Keratinocyte (primary cell): ENCODE results near the gene FUT8. TPM values are rescaled to one million over a fixed set of nuclear protein-coding genes. Genes with fewer than 3 reads are reported as not detected.

Experiments used
- DNase-seq: peaks from one replicate; pipeline ENCODE4 v3.0.0-alpha.2; 2011; ENCODE audit warnings: low read depth, missing footprints, low spot score
- FAIRE-seq: peaks from 2 replicates; lab custom pipeline; 2011; peaks lifted over from hg19 to GRCh38; lab: Jason Lieb, UNC
- H2AFZ ChIP-seq: 2 replicates; pipeline ENCODE4 v1.6.0; 2012; ENCODE audit warnings: low read length, control low read depth, inconsistent platforms; ENCODE audit not compliant: control insufficient read depth
- H3K27ac ChIP-seq: 2 replicates; pipeline ENCODE4 v1.5.1; 2011; ENCODE audit warnings: low read length; ENCODE audit not compliant: control insufficient read depth, insufficient read depth
- H3K27me3 ChIP-seq: 3 replicates; pipeline ENCODE4 v1.6.0; 2011; ENCODE audit warnings: low read length; ENCODE audit not compliant: control insufficient read depth, insufficient read depth; ENCODE audit errors: extremely low read depth
- H3K36me3 ChIP-seq, 2 experiments: 2 replicates in 1 of 2; 3 replicates in 1 of 2; pipeline ENCODE4 v1.5.1; 2011; ENCODE audit warnings: low read length in 2 of 2, mild to moderate bottlenecking in 1 of 2; ENCODE audit not compliant: control insufficient read depth in 2 of 2, insufficient read depth in 2 of 2; ENCODE audit errors: extremely low read depth in 1 of 2
- H3K4me1 ChIP-seq: 3 replicates; pipeline ENCODE4 v1.5.1; 2011; ENCODE audit warnings: low read length; ENCODE audit not compliant: control insufficient read depth, insufficient read depth; ENCODE audit errors: extremely low read depth
- H3K4me2 ChIP-seq: 3 replicates; pipeline ENCODE4 v1.6.0; 2011; ENCODE audit warnings: low read depth, low read length; ENCODE audit not compliant: control insufficient read depth, insufficient read depth; ENCODE audit errors: extremely low read depth
- H3K4me3 ChIP-seq, 3 experiments: fragments of 200-600 bp in 1 of 3; sonication (generic) in 1 of 3; 2 replicates in 2 of 3; 3 replicates in 1 of 3; pipeline ENCODE4 v1.5.1; 2011 to 2016; ENCODE audit warnings: low read length in 3 of 3, mild to moderate bottlenecking in 3 of 3, control low read depth in 2 of 3, inconsistent platforms in 1 of 3, low read depth in 1 of 3, mixed read lengths in 1 of 3, mixed run types in 1 of 3, moderate library complexity in 1 of 3; ENCODE audit not compliant: control insufficient read depth in 2 of 3, insufficient read depth in 2 of 3; ENCODE audit errors: extremely low read depth in 1 of 3
- H3K79me2 ChIP-seq: 2 replicates; pipeline ENCODE4 v1.6.0; 2012; ENCODE audit warnings: low read length; ENCODE audit not compliant: control insufficient read depth, insufficient read depth
- H3K9ac ChIP-seq: 3 replicates; pipeline ENCODE4 v1.6.0; 2011; ENCODE audit warnings: low read length; ENCODE audit not compliant: control insufficient read depth, insufficient read depth; ENCODE audit errors: extremely low read depth
- H3K9me1 ChIP-seq: 3 replicates; pipeline ENCODE4 v1.6.0; 2011; ENCODE audit warnings: low read length; ENCODE audit not compliant: control insufficient read depth, insufficient read depth; ENCODE audit errors: extremely low read depth
- H3K9me3 ChIP-seq: 2 replicates; pipeline ENCODE4 v1.5.1; 2012; ENCODE audit warnings: low read depth, low read length; ENCODE audit not compliant: control insufficient read depth
- H4K20me1 ChIP-seq: 3 replicates; pipeline ENCODE4 v1.6.0; 2011; ENCODE audit warnings: low read length; ENCODE audit not compliant: control insufficient read depth, insufficient read depth; ENCODE audit errors: extremely low read depth
- EZH2 ChIP-seq: IDR thresholded peaks from one replicate; pipeline ENCODE4 v1.6.1; 2012; ENCODE audit warnings: inconsistent platforms, mild to moderate bottlenecking, low read length, moderate library complexity
- dilution Hi-C: fragments of 300-500 bp; cut with MboI; formaldehyde crosslinking; loops from one replicate; pipeline ENCODE4 v1.7.0; 2020; ENCODE audit warnings: low sequenced_read_pairs; ENCODE audit not compliant: extremely low pct_ligation_motif_present
- polyA plus RNA-seq, 5 experiments: library from polyadenylated mRNA; depleted of rRNA in 3 of 5; stranded (reverse) in 3 of 5; stranded (forward) in 1 of 5; unstranded in 1 of 5; fragments of >200 nt; gene quantifications; 1 replicate in 1 of 5; 2 replicates in 3 of 5; 3 replicates in 1 of 5; pipeline versions ENCODE4 v1.2.1 to v1.2.3, GENCODE V29; 2011 to 2012; ENCODE audit warnings: missing spikeins in 2 of 5, low read depth in 1 of 5, low replicate concordance in 1 of 5
- TF ChIP-seq, protein P1 (sequence below), 3 experiments: IDR thresholded peaks in 1 of 3; conservative IDR thresholded peaks in 1 of 3; optimal IDR thresholded peaks in 1 of 3; 2 replicates in 2 of 3; 3 replicates in 1 of 3; pipeline versions ENCODE3 to v1.5.1; 2011; ENCODE audit warnings: low read length in 3 of 3, mild to moderate bottlenecking in 3 of 3, moderate library complexity in 2 of 3, control low read depth in 1 of 3, inconsistent platforms in 1 of 3; ENCODE audit not compliant: insufficient read depth in 2 of 3; ENCODE audit errors: extremely low read depth in 1 of 3

The FUT8 gene
- polyA plus RNA-seq, 1 donor (not counting 4 experiments of a cell fraction or from before 2014, with no cell fraction given) = 12.5 TPM

DNA sequence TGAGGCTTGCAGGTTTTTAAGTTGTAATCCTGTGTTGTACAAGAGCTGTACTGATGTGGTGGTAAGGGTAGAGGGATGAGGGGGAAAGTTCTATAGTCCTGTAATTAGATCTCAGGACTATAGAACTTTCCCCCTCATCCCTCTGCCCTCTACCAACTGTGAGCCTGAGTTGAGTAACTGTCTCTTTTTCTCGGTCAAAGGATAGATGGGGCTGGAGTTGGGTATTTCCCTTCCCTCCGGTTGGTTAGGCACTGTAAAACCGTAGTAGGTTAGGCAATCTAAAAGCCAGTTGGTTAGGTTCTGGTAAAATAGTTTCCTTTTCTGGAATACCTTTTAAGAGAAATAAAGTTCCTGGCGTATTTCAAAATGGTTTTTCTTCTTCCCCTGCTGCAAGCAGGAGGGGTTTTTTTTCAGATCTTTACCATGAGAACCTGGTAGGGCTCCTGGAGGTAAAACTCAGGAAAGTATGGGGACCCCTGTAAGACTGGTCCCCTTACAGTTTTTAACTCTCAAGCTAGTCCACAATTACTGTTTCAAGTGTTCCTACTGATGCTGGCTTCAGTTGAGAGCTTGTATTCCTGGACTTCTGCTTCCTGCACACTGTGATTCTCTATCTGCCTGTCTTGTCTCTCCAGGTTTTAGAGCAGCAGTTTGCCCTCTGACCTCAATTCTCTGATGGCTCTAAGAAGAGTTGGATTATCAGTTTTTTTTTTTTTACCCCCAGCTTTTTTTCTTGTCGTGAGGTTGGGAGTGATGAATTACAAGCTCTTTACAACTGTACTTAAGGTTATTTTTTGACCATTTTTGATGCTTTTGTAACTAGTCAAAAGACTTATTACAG, 58.7 kb downstream of the FUT8 start:
- no peak overlapping the region for H3K27ac ChIP-seq
- FAIRE-seq (no peak), DNase-seq (no peak)
- H3K9me1 ChIP-seq = no peaks in the 10 kb centered on the region
- no peaks in the 10 kb centered on the region for H3K36me3 ChIP-seq
- no peaks in the 10 kb centered on the region for H3K4me1 ChIP-seq
- H2AFZ ChIP-seq = no peak overlapping the region
- H4K20me1 ChIP-seq = no peaks in the 10 kb centered on the region
- no peaks in the 10 kb centered on the region for H3K79me2 ChIP-seq
- H3K4me2 ChIP-seq = no peak overlapping the region
- TF ChIP-seq, protein P1, sequence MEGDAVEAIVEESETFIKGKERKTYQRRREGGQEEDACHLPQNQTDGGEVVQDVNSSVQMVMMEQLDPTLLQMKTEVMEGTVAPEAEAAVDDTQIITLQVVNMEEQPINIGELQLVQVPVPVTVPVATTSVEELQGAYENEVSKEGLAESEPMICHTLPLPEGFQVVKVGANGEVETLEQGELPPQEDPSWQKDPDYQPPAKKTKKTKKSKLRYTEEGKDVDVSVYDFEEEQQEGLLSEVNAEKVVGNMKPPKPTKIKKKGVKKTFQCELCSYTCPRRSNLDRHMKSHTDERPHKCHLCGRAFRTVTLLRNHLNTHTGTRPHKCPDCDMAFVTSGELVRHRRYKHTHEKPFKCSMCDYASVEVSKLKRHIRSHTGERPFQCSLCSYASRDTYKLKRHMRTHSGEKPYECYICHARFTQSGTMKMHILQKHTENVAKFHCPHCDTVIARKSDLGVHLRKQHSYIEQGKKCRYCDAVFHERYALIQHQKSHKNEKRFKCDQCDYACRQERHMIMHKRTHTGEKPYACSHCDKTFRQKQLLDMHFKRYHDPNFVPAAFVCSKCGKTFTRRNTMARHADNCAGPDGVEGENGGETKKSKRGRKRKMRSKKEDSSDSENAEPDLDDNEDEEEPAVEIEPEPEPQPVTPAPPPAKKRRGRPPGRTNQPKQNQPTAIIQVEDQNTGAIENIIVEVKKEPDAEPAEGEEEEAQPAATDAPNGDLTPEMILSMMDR (optimal IDR thresholded peaks at IDR 0.05 in 1 of 3, IDR thresholded peaks at IDR 0.05 in 1 of 3, conservative IDR thresholded peaks at IDR 0.05 in 1 of 3; ENCODE audit: extremely low read depth in 1 of 3, insufficient read depth in 2 of 3, low read length in 3 of 3) = no peak
- TF ChIP-seq EZH2 = no peak
- H3K27me3 ChIP-seq = no peaks in the 10 kb centered on the region
- no peak overlapping the region for H3K9ac ChIP-seq
- dilution Hi-C loops = no loop called here
- H3K9me3 ChIP-seq = no peaks in the 10 kb centered on the region
- no peak overlapping the region for H3K4me3 ChIP-seq

DNA sequence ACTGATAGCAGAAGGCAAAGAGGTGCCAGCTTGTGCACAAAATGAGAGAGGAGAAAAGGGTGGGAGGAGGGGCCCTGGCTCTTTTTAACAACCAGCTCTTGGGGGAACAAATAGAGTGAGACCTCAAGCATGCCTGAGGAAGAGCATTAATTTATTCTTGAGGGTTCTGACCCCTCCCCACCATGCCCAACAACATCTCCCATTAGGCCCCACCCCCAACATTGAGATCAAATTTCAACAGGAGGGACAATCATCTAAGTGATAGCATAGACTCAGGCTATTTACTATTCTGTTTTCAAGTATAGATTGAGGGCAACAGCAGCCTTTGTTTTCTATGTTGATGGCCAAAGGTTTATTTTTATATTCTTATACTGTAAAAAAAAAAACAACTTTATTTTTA, 59.7 kb downstream of the FUT8 start:
- no peak overlapping the region for H3K4me3 ChIP-seq
- no peaks in the 10 kb centered on the region for H3K36me3 ChIP-seq
- H4K20me1 ChIP-seq = no peaks in the 10 kb centered on the region
- H3K4me2 ChIP-seq = no peak overlapping the region
- H2AFZ ChIP-seq = no peak overlapping the region
- no peaks in the 10 kb centered on the region for H3K9me1 ChIP-seq
- dilution Hi-C loops = no loop called here
- no peaks in the 10 kb centered on the region for H3K79me2 ChIP-seq
- H3K9ac ChIP-seq = no peak overlapping the region
- H3K27me3 ChIP-seq = no peaks in the 10 kb centered on the region
- no peak for TF ChIP-seq EZH2
- TF ChIP-seq, protein P1 (optimal IDR thresholded peaks at IDR 0.05 in 1 of 3, IDR thresholded peaks at IDR 0.05 in 1 of 3, conservative IDR thresholded peaks at IDR 0.05 in 1 of 3; ENCODE audit: extremely low read depth in 1 of 3, insufficient read depth in 2 of 3, low read length in 3 of 3) = no peak
- DNase-seq (no peak), FAIRE-seq (no peak)
- no peaks in the 10 kb centered on the region for H3K9me3 ChIP-seq
- no peaks in the 10 kb centered on the region for H3K4me1 ChIP-seq
- H3K27ac ChIP-seq = no peak overlapping the region
